Measurements from ENCODE around the gene MALAT1.
A peak's percentile ranks its signal among the peaks of the same experiment; 100 is the strongest.
"Not testable (repeated sequence)": the region's sequence is repeated elsewhere in the genome, so short reads cannot be mapped to it uniquely, and the experiment has no call there.

Gene MALAT1

GRCh38 chr11:65522718-65523630 lies 24.1 kb downstream of the MALAT1 start:
- not testable (repeated sequence) for DNase-seq (ENCODE audit: low spot score)

GRCh38 chr11:65523631-65523968 lies 24.8 kb downstream of the MALAT1 start:
- not testable (repeated sequence) for DNase-seq (ENCODE audit: low spot score)

GRCh38 chr11:65524014-65524740 lies 25.3 kb downstream of the MALAT1 start:
- no peak for DNase-seq (ENCODE audit: low spot score)

- DNase-seq (ENCODE audit: low spot score) = peak; percentile 54
Observed at GRCh38 chr11:65524741-65525545, 26.1 kb downstream of the MALAT1 start, which contains the start of gene SCYL1. Gene SCYL1, plus strand, starts transcription at chr11:65525083. Its CDS starts 71 bp downstream, at chr11:65525154.

GRCh38 chr11:65525546-65526480 lies 27.0 kb downstream of the MALAT1 start:
- DNase-seq (ENCODE audit: low spot score) = no peak

- no peak for DNase-seq (ENCODE audit: low spot score)
Observed at GRCh38 chr11:65526744-65527143, 27.9 kb downstream of the MALAT1 start.

GRCh38 chr11:65528819-65529350 lies 30.0 kb downstream of the MALAT1 start:
- no peak for DNase-seq (ENCODE audit: low spot score)

GRCh38 chr11:65529475-65530156 lies 30.8 kb downstream of the MALAT1 start:
- no peak for DNase-seq (ENCODE audit: low spot score)

GRCh38 chr11:65530157-65530496 lies 31.3 kb downstream of the MALAT1 start:
- DNase-seq (ENCODE audit: low spot score) = no peak

GRCh38 chr11:65532388-65533064 lies 33.7 kb downstream of the MALAT1 start:
- DNase-seq (ENCODE audit: low spot score) = no peak

GRCh38 chr11:65535102-65535501 lies 36.3 kb downstream of the MALAT1 start:
- DNase-seq (ENCODE audit: low spot score) = no peak

- no peak for DNase-seq (ENCODE audit: low spot score)
Observed at GRCh38 chr11:65536412-65537295, 37.8 kb downstream of the MALAT1 start.

- no peak for DNase-seq (ENCODE audit: low spot score)
Observed at GRCh38 chr11:65537296-65537597, 38.4 kb downstream of the MALAT1 start.

GRCh38 chr11:65537620-65538231 lies 38.9 kb downstream of the MALAT1 start:
- no peak for DNase-seq (ENCODE audit: low spot score)

GRCh38 chr11:65538232-65538914 lies 39.5 kb downstream of the MALAT1 start:
- DNase-seq (ENCODE audit: low spot score) = no peak

GRCh38 chr11:65538915-65539743 lies 40.3 kb downstream of the MALAT1 start:
- DNase-seq (ENCODE audit: low spot score) = no peak

- DNase-seq (ENCODE audit: low spot score) = no peak
Observed at GRCh38 chr11:65539744-65540289, 41.0 kb downstream of the MALAT1 start.
